ENCODE results near the gene TIMD4. TPM values are rescaled to one million over a fixed set of nuclear protein-coding genes. Genes with fewer than 3 reads are reported as not detected.

TIMD4 gene
- total and polyA plus RNA-seq, 2 experiments from 2014 or later, result not detected

- Histone ChIP-seq H3K27ac (ENCODE audit: low read depth) (no peak overlapping the region), H3K79me2 (replicated peaks; ENCODE audit: insufficient read depth) (no peaks in the 10 kb centered on the region), H3K27me3 (ENCODE audit: insufficient read depth) (no peaks in the 10 kb centered on the region), H3K9me2 (ENCODE audit: insufficient read depth) (peaks cover 9% of the 10 kb centered on the region; the same call in 1 of the 2 replicates), H3K4me3 (no peak overlapping the region), H4K20me1 (replicated peaks; ENCODE audit: insufficient read depth) (no peaks in the 10 kb centered on the region), H3F3A (replicated peaks; ENCODE audit: low read depth) (no peaks in the 10 kb centered on the region), H3K4me2 (no peak overlapping the region), H2AFZ (peak overlapping the region; percentile 29; the same call in 1 of the 2 replicates), H3K4me1 (ENCODE audit: insufficient read depth) (no peaks in the 10 kb centered on the region), H3K36me3 (ENCODE audit: insufficient read depth) (no peaks in the 10 kb centered on the region)
- peak; percentile 57; the same call in 2 of the 3 replicates for ATAC-seq
- TF ChIP-seq STAT1 (IDR thresholded peaks at IDR 0.05; ENCODE audit: unreplicated experiment), result no peak
- TF ChIP-seq CTCF (conservative IDR thresholded peaks at IDR 0.05; ENCODE audit: low read depth in 2 of 2), result peak; percentile 28 to 64
- no peak for TF ChIP-seq NANOG (IDR thresholded peaks at IDR 0.05; ENCODE audit: borderline replicate concordance)
- TF ChIP-seq ZNF114 (CRISPR knock-in tag; IDR thresholded peaks at IDR 0.05), result no peak
- no peak for TF ChIP-seq EZH2 (IDR thresholded peaks at IDR 0.05; ENCODE audit: low read depth, unreplicated experiment)
- peaks cover 14% of the 10 kb centered on the region; the same call in 2 of the 3 replicates for H3K4me1 Mint-ChIP-seq
- no peaks in the 10 kb centered on the region for H3K36me3 Mint-ChIP-seq (ENCODE audit: low read depth)
- peaks cover 1% of the 10 kb centered on the region for H3K27me3 Mint-ChIP-seq (ENCODE audit: insufficient read depth, low read depth, poor library complexity)
- H3K4me3 Mint-ChIP-seq, result no peak overlapping the region
- peak; percentile 31 for DNase-seq (ENCODE audit: low spot score)
- no peak overlapping the region for H3K27ac Mint-ChIP-seq
- H3K9me3 Mint-ChIP-seq, result no peaks in the 10 kb centered on the region
Measured at GRCh38 chr5:156892223-156892622, 70.8 kb downstream of the TIMD4 start.

GRCh38 chr5:156888520-156888919 lies 74.5 kb downstream of the TIMD4 start:
- Histone ChIP-seq H3K36me3 (ENCODE audit: insufficient read depth) (no peaks in the 10 kb centered on the region), H3K27me3 (ENCODE audit: insufficient read depth) (no peaks in the 10 kb centered on the region), H2AFZ (peak overlapping the region; percentile 52; the same call in 1 of the 2 replicates), H3K4me1 (ENCODE audit: insufficient read depth) (no peaks in the 10 kb centered on the region), H3K27ac (ENCODE audit: low read depth) (no peak overlapping the region), H3F3A (replicated peaks; ENCODE audit: low read depth) (no peaks in the 10 kb centered on the region), H3K4me3 (no peak overlapping the region), H4K20me1 (replicated peaks; ENCODE audit: insufficient read depth) (no peaks in the 10 kb centered on the region), H3K79me2 (replicated peaks; ENCODE audit: insufficient read depth) (no peaks in the 10 kb centered on the region), H3K4me2 (no peak overlapping the region), H3K9me2 (ENCODE audit: insufficient read depth) (peaks cover 5% of the 10 kb centered on the region; the same call in 1 of the 2 replicates)
- H3K36me3 Mint-ChIP-seq (ENCODE audit: low read depth), result no peaks in the 10 kb centered on the region
- H3K9me3 Mint-ChIP-seq, result no peaks in the 10 kb centered on the region
- no peak for TF ChIP-seq ZNF331 (CRISPR knock-in tag; IDR thresholded peaks at IDR 0.05; ENCODE audit: low read depth)
- TF ChIP-seq CREB1 (CRISPR knock-in tag; IDR thresholded peaks at IDR 0.05; ENCODE audit: low read depth), result no peak
- TF ChIP-seq REST (IDR thresholded peaks at IDR 0.05; ENCODE audit: unreplicated experiment), result no peak
- TF ChIP-seq ZNF114 (CRISPR knock-in tag; IDR thresholded peaks at IDR 0.05), result no peak
- no peak for TF ChIP-seq EZH2phosphoT487 (IDR thresholded peaks at IDR 0.05; ENCODE audit: unreplicated experiment)
- no peak for TF ChIP-seq ETS1 (IDR thresholded peaks at IDR 0.05)
- no peak for TF ChIP-seq POLR2AphosphoS5 (IDR thresholded peaks at IDR 0.05; ENCODE audit: low read depth)
- no peak for TF ChIP-seq NANOG (IDR thresholded peaks at IDR 0.05; ENCODE audit: borderline replicate concordance)
- TF ChIP-seq JUNB (IDR thresholded peaks at IDR 0.05; ENCODE audit: unreplicated experiment), result no peak
- no peak for TF ChIP-seq CTCF (conservative IDR thresholded peaks at IDR 0.05; ENCODE audit: low read depth in 2 of 2)
- DNase-seq (ENCODE audit: low spot score) (no peak), ATAC-seq (no peak)
- H3K27me3 Mint-ChIP-seq (ENCODE audit: insufficient read depth, low read depth, poor library complexity), result peaks cover 1% of the 10 kb centered on the region
- no peak overlapping the region for H3K27ac Mint-ChIP-seq
- H3K4me1 Mint-ChIP-seq, result peaks cover 9% of the 10 kb centered on the region; the same call in 2 of the 3 replicates
- no peak overlapping the region for H3K4me3 Mint-ChIP-seq
